ENCODE measurements around the gene APBA2.
"Not testable (repeated sequence)": the region's sequence is repeated elsewhere in the genome, so short reads cannot be mapped to it uniquely, and the experiment has no call there.

The APBA2 gene

DNA sequence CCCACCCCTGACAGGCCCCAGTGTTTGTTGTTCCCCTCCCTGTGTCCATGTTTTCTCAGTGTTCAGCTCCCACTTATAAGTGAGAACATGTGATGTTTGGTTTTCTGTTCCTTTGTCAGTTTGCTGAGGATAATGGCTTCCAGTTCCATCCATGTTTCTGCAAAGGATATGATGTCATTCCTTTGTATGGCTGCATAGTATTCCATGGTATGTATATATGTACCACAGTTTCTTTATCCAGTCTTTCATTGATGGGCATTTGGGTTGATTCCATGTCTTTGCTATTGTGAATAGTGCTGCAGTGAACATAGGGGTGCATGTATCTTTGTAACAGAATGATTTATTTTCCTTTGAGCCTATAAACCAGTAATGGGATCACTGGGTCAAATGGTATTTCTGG, 142.4 kb downstream of the APBA2 start:
- peak; percentile 47; the same call in 1 of the 2 replicates for TF ChIP-seq ZNF146 (tag by site-specific recombination; IDR thresholded peaks at IDR 0.05)
- H3K4me3 ChIP-seq (ENCODE audit: low read depth, low read length); CTCF ChIA-PET; H3K36me3 ChIP-seq (ENCODE audit: control insufficient read depth in 2 of 2, insufficient read depth in 1 of 2, low read length in 2 of 2); H3K9me3 ChIP-seq (ENCODE audit: control insufficient read depth, insufficient read depth, low read depth, low read length); H3K27ac ChIP-seq (ENCODE audit: extremely low read depth, low read depth, low read length); H3K4me1 ChIP-seq (ENCODE audit: control insufficient read depth, insufficient read depth, low read length); POLR2A ChIA-PET: not testable (repeated sequence)

DNA sequence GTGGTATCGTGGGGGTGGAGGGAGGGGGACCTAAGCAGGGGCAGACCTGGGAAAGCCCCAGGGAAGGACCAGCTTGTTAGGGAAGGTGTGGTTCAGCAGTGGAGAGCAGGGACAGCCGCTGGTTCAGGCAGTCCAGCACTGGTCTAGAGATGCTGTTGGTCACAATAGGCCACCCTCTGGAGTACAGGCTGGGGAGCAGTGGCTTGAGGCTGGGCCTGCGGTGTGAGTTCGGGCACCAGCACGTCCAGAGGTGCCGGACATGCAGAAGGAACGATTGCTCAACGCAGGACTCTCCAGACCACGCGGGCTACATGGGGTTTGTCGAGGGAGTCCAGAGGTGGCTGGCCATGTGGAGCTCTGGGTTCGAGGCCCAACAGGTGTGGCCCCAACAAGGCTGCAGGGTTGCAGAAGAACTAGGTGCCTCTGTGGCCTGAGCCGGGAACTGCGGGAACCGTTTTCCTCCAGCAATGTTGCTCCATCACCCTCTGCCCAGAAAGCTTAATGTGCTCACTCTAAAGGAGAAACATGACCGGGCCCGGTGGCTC, 143.9 kb downstream of the APBA2 start:
- TF ChIP-seq ZNF473 (tag by site-specific recombination; IDR thresholded peaks at IDR 0.05) (no peak), ZNF157 (tag by site-specific recombination; IDR thresholded peaks at IDR 0.05) (no peak)
- Histone ChIP-seq H3K4me1 (ENCODE audit: control insufficient read depth, insufficient read depth, low read length) (no peaks in the 10 kb centered on the region), H3K27ac (ENCODE audit: extremely low read depth, low read depth, low read length) (no peak overlapping the region), H3K4me3 (ENCODE audit: low read depth, low read length) (no peak overlapping the region), H3K36me3 (ENCODE audit: control insufficient read depth in 2 of 2, insufficient read depth in 1 of 2, low read length in 2 of 2) (no peaks in the 10 kb centered on the region), H3K9me3 (ENCODE audit: control insufficient read depth, insufficient read depth, low read depth, low read length) (no peaks in the 10 kb centered on the region)
- POLR2A ChIA-PET = no interaction called here
- CTCF ChIA-PET = no interaction called here

DNA sequence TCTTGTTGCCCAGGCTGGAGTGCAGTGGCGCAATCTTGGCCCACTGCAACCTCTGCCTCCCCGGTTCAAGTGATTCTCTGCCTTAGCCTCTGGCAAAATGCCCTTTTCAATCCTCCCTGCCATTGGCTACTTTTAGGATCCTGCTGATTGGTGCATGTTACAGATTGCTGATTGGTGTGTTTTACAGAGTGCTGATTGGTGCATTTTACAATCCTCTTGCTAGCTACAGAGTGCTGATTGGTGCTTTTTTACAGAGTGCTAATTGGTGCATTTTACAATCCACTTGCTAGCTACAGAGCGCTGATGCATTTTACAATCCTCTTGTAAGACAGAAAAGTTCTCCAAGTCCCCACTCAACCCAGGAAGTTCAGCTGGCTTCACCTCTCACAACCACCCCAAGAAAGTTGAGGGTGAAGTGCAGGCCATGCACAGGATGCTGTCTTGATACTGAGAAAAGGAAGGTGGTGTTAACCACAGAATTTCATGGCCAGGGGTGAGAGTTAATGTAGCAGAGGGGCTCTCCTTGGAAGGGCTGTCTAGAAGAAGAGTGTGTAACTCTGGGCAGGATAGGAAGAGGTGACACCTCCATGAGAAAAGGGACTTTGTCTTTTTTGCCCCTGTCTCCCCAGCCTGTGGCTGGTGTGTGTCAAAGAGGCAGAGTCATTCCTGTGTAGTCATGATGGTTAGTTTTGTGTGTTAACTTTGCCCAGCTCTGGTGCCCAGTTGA, 145.9 kb downstream of the APBA2 start:
- POLR2A ChIA-PET = no interaction called here
- no peak overlapping the region for H3K4me3 ChIP-seq (ENCODE audit: low read depth, low read length)
- H3K36me3 ChIP-seq (ENCODE audit: control insufficient read depth in 2 of 2, insufficient read depth in 1 of 2, low read length in 2 of 2) = no peaks in the 10 kb centered on the region
- CTCF ChIA-PET = no interaction called here
- H3K9me3 ChIP-seq (ENCODE audit: control insufficient read depth, insufficient read depth, low read depth, low read length) = no peaks in the 10 kb centered on the region
- no peak overlapping the region for H3K27ac ChIP-seq (ENCODE audit: extremely low read depth, low read depth, low read length)
- no peaks in the 10 kb centered on the region for H3K4me1 ChIP-seq (ENCODE audit: control insufficient read depth, insufficient read depth, low read length)
- TF ChIP-seq, protein P1, sequence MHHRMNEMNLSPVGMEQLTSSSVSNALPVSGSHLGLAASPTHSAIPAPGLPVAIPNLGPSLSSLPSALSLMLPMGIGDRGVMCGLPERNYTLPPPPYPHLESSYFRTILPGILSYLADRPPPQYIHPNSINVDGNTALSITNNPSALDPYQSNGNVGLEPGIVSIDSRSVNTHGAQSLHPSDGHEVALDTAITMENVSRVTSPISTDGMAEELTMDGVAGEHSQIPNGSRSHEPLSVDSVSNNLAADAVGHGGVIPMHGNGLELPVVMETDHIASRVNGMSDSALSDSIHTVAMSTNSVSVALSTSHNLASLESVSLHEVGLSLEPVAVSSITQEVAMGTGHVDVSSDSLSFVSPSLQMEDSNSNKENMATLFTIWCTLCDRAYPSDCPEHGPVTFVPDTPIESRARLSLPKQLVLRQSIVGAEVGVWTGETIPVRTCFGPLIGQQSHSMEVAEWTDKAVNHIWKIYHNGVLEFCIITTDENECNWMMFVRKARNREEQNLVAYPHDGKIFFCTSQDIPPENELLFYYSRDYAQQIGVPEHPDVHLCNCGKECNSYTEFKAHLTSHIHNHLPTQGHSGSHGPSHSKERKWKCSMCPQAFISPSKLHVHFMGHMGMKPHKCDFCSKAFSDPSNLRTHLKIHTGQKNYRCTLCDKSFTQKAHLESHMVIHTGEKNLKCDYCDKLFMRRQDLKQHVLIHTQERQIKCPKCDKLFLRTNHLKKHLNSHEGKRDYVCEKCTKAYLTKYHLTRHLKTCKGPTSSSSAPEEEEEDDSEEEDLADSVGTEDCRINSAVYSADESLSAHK (tag by site-specific recombination; IDR thresholded peaks at IDR 0.05) = no peak
- TF ChIP-seq, protein P2, sequence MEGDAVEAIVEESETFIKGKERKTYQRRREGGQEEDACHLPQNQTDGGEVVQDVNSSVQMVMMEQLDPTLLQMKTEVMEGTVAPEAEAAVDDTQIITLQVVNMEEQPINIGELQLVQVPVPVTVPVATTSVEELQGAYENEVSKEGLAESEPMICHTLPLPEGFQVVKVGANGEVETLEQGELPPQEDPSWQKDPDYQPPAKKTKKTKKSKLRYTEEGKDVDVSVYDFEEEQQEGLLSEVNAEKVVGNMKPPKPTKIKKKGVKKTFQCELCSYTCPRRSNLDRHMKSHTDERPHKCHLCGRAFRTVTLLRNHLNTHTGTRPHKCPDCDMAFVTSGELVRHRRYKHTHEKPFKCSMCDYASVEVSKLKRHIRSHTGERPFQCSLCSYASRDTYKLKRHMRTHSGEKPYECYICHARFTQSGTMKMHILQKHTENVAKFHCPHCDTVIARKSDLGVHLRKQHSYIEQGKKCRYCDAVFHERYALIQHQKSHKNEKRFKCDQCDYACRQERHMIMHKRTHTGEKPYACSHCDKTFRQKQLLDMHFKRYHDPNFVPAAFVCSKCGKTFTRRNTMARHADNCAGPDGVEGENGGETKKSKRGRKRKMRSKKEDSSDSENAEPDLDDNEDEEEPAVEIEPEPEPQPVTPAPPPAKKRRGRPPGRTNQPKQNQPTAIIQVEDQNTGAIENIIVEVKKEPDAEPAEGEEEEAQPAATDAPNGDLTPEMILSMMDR (tag by site-specific recombination; IDR thresholded peaks at IDR 0.05) = no peak
- TF ChIP-seq, protein P3, sequence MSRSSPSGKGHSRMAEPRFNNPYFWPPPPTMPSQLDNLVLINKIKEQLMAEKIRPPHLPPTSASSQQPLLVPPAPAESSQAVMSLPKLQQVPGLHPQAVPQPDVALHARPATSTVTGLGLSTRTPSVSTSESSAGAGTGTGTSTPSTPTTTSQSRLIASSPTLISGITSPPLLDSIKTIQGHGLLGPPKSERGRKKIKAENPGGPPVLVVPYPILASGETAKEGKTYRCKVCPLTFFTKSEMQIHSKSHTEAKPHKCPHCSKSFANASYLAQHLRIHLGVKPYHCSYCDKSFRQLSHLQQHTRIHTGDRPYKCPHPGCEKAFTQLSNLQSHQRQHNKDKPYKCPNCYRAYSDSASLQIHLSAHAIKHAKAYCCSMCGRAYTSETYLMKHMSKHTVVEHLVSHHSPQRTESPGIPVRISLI (tag by site-specific recombination; IDR thresholded peaks at IDR 0.05) = no peak
- TF ChIP-seq KLF8 (tag by site-specific recombination; IDR thresholded peaks at IDR 0.05) (no peak), ZNF133 (tag by site-specific recombination; IDR thresholded peaks at IDR 0.05) (no peak), ZNF175 (tag by site-specific recombination; IDR thresholded peaks at IDR 0.05) (no peak), WT1 (tag by site-specific recombination; IDR thresholded peaks at IDR 0.05) (no peak), ZFP3 (tag by site-specific recombination; IDR thresholded peaks at IDR 0.05; ENCODE audit: low read depth) (no peak), KLF1 (tag by site-specific recombination; IDR thresholded peaks at IDR 0.05) (no peak), SETDB1 (IDR thresholded peaks at IDR 0.05; ENCODE audit: insufficient read length, low read length) (no peak)
- TF ChIP-seq, protein P4, sequence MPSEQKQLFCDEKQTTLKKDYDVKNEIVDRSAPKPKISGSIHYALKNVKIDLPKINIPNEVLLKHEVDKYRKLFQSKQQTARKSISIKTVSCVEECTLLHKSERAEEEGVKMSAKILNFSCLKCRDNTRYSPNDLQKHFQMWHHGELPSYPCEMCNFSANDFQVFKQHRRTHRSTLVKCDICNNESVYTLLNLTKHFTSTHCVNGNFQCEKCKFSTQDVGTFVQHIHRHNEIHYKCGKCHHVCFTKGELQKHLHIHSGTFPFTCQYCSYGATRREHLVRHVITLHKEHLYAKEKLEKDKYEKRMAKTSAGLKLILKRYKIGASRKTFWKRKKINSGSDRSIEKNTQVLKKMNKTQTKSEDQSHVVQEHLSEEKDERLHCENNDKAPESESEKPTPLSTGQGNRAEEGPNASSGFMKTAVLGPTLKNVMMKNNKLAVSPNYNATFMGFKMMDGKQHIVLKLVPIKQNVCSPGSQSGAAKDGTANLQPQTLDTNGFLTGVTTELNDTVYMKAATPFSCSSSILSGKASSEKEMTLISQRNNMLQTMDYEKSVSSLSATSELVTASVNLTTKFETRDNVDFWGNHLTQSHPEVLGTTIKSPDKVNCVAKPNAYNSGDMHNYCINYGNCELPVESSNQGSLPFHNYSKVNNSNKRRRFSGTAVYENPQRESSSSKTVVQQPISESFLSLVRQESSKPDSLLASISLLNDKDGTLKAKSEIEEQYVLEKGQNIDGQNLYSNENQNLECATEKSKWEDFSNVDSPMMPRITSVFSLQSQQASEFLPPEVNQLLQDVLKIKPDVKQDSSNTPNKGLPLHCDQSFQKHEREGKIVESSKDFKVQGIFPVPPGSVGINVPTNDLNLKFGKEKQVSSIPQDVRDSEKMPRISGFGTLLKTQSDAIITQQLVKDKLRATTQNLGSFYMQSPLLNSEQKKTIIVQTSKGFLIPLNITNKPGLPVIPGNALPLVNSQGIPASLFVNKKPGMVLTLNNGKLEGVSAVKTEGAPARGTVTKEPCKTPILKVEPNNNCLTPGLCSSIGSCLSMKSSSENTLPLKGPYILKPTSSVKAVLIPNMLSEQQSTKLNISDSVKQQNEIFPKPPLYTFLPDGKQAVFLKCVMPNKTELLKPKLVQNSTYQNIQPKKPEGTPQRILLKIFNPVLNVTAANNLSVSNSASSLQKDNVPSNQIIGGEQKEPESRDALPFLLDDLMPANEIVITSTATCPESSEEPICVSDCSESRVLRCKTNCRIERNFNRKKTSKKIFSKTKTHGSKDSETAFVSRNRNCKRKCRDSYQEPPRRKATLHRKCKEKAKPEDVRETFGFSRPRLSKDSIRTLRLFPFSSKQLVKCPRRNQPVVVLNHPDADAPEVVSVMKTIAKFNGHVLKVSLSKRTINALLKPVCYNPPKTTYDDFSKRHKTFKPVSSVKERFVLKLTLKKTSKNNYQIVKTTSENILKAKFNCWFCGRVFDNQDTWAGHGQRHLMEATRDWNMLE (tag by site-specific recombination; conservative IDR thresholded peaks at IDR 0.05; ENCODE audit: low read depth) = no peak
- TF ChIP-seq, protein P5, sequence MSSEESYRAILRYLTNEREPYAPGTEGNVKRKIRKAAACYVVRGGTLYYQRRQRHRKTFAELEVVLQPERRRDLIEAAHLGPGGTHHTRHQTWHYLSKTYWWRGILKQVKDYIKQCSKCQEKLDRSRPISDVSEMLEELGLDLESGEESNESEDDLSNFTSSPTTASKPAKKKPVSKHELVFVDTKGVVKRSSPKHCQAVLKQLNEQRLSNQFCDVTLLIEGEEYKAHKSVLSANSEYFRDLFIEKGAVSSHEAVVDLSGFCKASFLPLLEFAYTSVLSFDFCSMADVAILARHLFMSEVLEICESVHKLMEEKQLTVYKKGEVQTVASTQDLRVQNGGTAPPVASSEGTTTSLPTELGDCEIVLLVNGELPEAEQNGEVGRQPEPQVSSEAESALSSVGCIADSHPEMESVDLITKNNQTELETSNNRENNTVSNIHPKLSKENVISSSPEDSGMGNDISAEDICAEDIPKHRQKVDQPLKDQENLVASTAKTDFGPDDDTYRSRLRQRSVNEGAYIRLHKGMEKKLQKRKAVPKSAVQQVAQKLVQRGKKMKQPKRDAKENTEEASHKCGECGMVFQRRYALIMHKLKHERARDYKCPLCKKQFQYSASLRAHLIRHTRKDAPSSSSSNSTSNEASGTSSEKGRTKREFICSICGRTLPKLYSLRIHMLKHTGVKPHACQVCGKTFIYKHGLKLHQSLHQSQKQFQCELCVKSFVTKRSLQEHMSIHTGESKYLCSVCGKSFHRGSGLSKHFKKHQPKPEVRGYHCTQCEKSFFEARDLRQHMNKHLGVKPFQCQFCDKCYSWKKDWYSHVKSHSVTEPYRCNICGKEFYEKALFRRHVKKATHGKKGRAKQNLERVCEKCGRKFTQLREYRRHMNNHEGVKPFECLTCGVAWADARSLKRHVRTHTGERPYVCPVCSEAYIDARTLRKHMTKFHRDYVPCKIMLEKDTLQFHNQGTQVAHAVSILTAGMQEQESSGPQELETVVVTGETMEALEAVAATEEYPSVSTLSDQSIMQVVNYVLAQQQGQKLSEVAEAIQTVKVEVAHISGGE (tag by site-specific recombination; conservative IDR thresholded peaks at IDR 0.05; ENCODE audit: low read depth) = no peak
